ENCODE results near the gene PTPRM. TPM values are rescaled to one million over a fixed set of nuclear protein-coding genes. Genes with fewer than 3 reads are reported as not detected.

PTPRM gene
- polyA plus RNA-seq, 1 experiment: 81.1 TPM

GRCh38 chr18:7895346-7895745, 328.2 kb downstream of the PTPRM start:
- Histone ChIP-seq H3K27ac (ENCODE audit: low read depth, low read length) (no peak overlapping the region), H3K9me3 (ENCODE audit: control insufficient read depth, insufficient read depth, low read length) (no peaks in the 10 kb centered on the region), H3K4me3 (ENCODE audit: low read depth, low read length) (no peak overlapping the region), H3K27me3 (ENCODE audit: control insufficient read depth, insufficient read depth, low read length) (no peaks in the 10 kb centered on the region)
- CTCF ChIA-PET: no interaction called here
- TF ChIP-seq, protein P1, sequence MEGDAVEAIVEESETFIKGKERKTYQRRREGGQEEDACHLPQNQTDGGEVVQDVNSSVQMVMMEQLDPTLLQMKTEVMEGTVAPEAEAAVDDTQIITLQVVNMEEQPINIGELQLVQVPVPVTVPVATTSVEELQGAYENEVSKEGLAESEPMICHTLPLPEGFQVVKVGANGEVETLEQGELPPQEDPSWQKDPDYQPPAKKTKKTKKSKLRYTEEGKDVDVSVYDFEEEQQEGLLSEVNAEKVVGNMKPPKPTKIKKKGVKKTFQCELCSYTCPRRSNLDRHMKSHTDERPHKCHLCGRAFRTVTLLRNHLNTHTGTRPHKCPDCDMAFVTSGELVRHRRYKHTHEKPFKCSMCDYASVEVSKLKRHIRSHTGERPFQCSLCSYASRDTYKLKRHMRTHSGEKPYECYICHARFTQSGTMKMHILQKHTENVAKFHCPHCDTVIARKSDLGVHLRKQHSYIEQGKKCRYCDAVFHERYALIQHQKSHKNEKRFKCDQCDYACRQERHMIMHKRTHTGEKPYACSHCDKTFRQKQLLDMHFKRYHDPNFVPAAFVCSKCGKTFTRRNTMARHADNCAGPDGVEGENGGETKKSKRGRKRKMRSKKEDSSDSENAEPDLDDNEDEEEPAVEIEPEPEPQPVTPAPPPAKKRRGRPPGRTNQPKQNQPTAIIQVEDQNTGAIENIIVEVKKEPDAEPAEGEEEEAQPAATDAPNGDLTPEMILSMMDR (IDR thresholded peaks at IDR 0.05; ENCODE audit: low read depth, low read length): no peak
- POLR2A ChIA-PET: no interaction called here
- DNase-seq (ENCODE audit: low read depth, low spot score): no peak

- DNase-seq (ENCODE audit: low read depth, low spot score): no peak
- TF ChIP-seq, protein P1 (IDR thresholded peaks at IDR 0.05; ENCODE audit: low read depth, low read length): no peak
- ChIA-PET POLR2A (no interaction called here), CTCF (interaction anchor here (0.6 kb wide), 1 partner anchor 9 kb away, joined by 7 read pairs; no protein-coding TSS in a partner anchor)
- no peak overlapping the region for H3K4me3 ChIP-seq (ENCODE audit: low read depth, low read length)
- H3K27ac ChIP-seq (ENCODE audit: low read depth, low read length): no peak overlapping the region
- H3K9me3 ChIP-seq (ENCODE audit: control insufficient read depth, insufficient read depth, low read length): no peaks in the 10 kb centered on the region
- H3K27me3 ChIP-seq (ENCODE audit: control insufficient read depth, insufficient read depth, low read length): no peaks in the 10 kb centered on the region
Observed at GRCh38 chr18:7896161-7896560, 329.0 kb downstream of the PTPRM start.

- CTCF ChIA-PET: no interaction called here
- H3K27me3 ChIP-seq (ENCODE audit: control insufficient read depth, insufficient read depth, low read length): no peaks in the 10 kb centered on the region
Observed at GRCh38 chr18:7896805-7897518, 329.8 kb downstream of the PTPRM start.

DNA sequence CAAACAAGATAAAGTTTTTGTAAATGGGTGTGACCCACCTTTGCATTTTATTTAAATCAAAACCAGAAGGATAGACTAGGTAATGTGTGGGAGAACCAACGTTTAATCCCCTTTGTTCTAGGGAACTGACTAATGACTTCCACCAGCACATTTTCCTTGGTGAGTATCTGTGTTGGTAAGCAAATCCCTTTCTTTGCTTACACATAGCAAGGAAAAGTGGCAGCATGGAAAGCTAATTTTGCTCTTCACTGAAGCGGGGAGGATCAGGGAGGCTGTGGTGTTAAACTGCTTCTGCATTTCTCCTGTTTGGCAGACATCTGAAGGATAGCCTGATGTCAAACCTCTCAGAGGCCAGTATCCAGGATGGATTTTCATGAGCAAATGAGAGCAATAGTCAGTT, 331.1 kb downstream of the PTPRM start:
- Histone ChIP-seq H3K27me3 (ENCODE audit: control insufficient read depth, insufficient read depth, low read length) (no peaks in the 10 kb centered on the region), H3K4me3 (ENCODE audit: low read depth, low read length) (no peak overlapping the region), H3K27ac (ENCODE audit: low read depth, low read length) (no peak overlapping the region), H3K9me3 (ENCODE audit: control insufficient read depth, insufficient read depth, low read length) (no peaks in the 10 kb centered on the region)
- no peak for DNase-seq (ENCODE audit: low read depth, low spot score)
- ChIA-PET POLR2A (no interaction called here), CTCF (no interaction called here)
- TF ChIP-seq, protein P1 (IDR thresholded peaks at IDR 0.05; ENCODE audit: low read depth, low read length): no peak

More at GRCh38 chr18:7896805-7897518, 329.8 kb downstream of the PTPRM start:
- Histone ChIP-seq H3K27ac (ENCODE audit: low read depth, low read length) (no peak overlapping the region), H3K9me3 (ENCODE audit: control insufficient read depth, insufficient read depth, low read length) (no peaks in the 10 kb centered on the region), H3K4me3 (ENCODE audit: low read depth, low read length) (no peak overlapping the region)
- no peak for DNase-seq (ENCODE audit: low read depth, low spot score)
- POLR2A ChIA-PET: no interaction called here
- TF ChIP-seq, protein P1 (IDR thresholded peaks at IDR 0.05; ENCODE audit: low read depth, low read length): no peak

DNA sequence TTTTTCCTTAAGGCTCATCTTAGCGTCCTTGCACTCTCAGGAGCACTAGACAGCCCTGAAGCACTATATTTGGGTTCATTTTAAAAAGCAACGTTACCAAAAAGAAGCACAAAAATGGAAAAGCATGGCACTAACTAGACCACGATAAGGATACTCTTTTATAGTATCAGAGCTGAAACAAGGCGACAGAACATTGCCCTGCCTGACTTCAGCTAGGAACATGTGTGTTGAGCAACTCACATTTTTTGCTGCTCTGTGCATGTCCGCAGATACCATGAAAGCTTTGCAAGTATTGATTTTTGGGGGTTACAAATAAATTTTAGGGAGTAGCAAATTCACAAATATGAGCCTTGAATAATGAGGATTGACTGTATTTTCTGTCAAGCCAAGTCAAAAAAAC, 332.0 kb downstream of the PTPRM start:
- CTCF ChIA-PET: no interaction called here
- H3K27ac ChIP-seq (ENCODE audit: low read depth, low read length): no peak overlapping the region
- POLR2A ChIA-PET: no interaction called here
- TF ChIP-seq, protein P1 (IDR thresholded peaks at IDR 0.05; ENCODE audit: low read depth, low read length): no peak
- DNase-seq (ENCODE audit: low read depth, low spot score): no peak
- H3K27me3 ChIP-seq (ENCODE audit: control insufficient read depth, insufficient read depth, low read length): no peaks in the 10 kb centered on the region
- H3K9me3 ChIP-seq (ENCODE audit: control insufficient read depth, insufficient read depth, low read length): no peaks in the 10 kb centered on the region
- no peak overlapping the region for H3K4me3 ChIP-seq (ENCODE audit: low read depth, low read length)
